HCT116 (cell line): ENCODE data around the gene ADARB2. TPM values are rescaled to one million over a fixed set of nuclear protein-coding genes. Genes with fewer than 3 reads are reported as not detected.

Experiments
- ATAC-seq: fragments of 200-7000 bp; cut with Tn5 transposase; 2 replicates; pipeline ENCODE4 v1.9.1; 2020; ENCODE audit warnings: mild to moderate bottlenecking, moderate library complexity
- BruUV-seq: library from RNA; stranded (reverse); fragments of 400-500 nt; replicated peaks from 2 replicates; lab custom pipeline; 2021; lab: Mats Ljungman, UMichigan
- CTCF ChIA-PET: fragments of 300-600 bp; sonication (Branson Sonifier 250); formaldehyde crosslinking; loops from one replicate; lab custom pipeline; 2021; ENCODE audit warnings: antibody characterized with exemption; lab: Charles Lee
- POLR2A ChIA-PET: fragments of 300-600, 350-600 bp; sonication (Branson Sonifier 250); formaldehyde crosslinking; loops from one replicate; lab custom pipeline; 2021; ENCODE audit warnings: antibody characterized with exemption; lab: Charles Lee
- RAD21 ChIA-PET, 2 experiments: fragments of 300-600 bp; sonication (Branson Sonifier 250); formaldehyde crosslinking; loops; one replicate each; lab custom pipeline; 2023; ENCODE audit warnings: low total read pairs in 2 of 2; ENCODE audit not compliant: uncharacterized antibody in 2 of 2, unreplicated experiment in 2 of 2, low non-redundant PET in 1 of 2; lab: Charles Lee
- DNase-seq: peaks from one replicate; pipeline ENCODE4 v3.0.0-alpha.2; 2010; ENCODE audit warnings: low read depth, low spot score
- H2AFZ ChIP-seq: fragments of 200-600 bp; shearing (Covaris generic), sonication (generic); 2 replicates; pipeline ENCODE4 v1.6.1; 2017; ENCODE audit warnings: low read depth, mixed run types, mixed read lengths, antibody characterized with exemption, low read length; ENCODE audit not compliant: poor library complexity, severe bottlenecking
- H3K27ac ChIP-seq: 2 replicates; pipeline ENCODE4 v1.5.1; 2012; ENCODE audit warnings: low read depth, low read length
- H3K27me3 ChIP-seq: fragments of 200-600 bp; sonication (generic); 2 replicates; pipeline ENCODE4 v1.6.1; 2016; ENCODE audit warnings: mixed run types, low read length, mixed read lengths; ENCODE audit not compliant: insufficient read depth
- H3K36me3 ChIP-seq, 2 experiments: fragments of 200-500 bp in 1 of 2; fragments of 200-600 bp in 1 of 2; sonication (Bioruptor generic) in 1 of 2; sonication (generic) in 1 of 2; 2 replicates each; pipeline versions ENCODE4 v1.5.1 to v1.6.1; 2014 to 2016; ENCODE audit warnings: low read length in 2 of 2, inconsistent platforms in 1 of 2, mixed read lengths in 1 of 2, mixed run types in 1 of 2; ENCODE audit not compliant: insufficient read depth in 2 of 2, control insufficient read depth in 1 of 2
- H3K4me1 ChIP-seq, 2 experiments: fragments of 200-600 bp in 1 of 2; sonication (generic) in 1 of 2; 2 replicates each; pipeline versions ENCODE4 v1.5.1 to v1.6.1; 2012 to 2017; ENCODE audit warnings: low read length in 2 of 2, inconsistent platforms in 1 of 2, mild to moderate bottlenecking in 1 of 2, mixed read lengths in 1 of 2, mixed run types in 1 of 2, moderate library complexity in 1 of 2; ENCODE audit not compliant: insufficient read depth in 2 of 2, control insufficient read depth in 1 of 2
- H3K4me2 ChIP-seq: fragments of 200-600 bp; sonication (generic); 2 replicates; pipeline ENCODE4 v1.6.1; 2017; ENCODE audit warnings: mixed run types, low read length, mixed read lengths
- H3K4me3 ChIP-seq, 2 experiments: fragments of 200-600 bp in 1 of 2; sonication (generic) in 1 of 2; replicated peaks in 1 of 2; 2 replicates each; pipeline ENCODE4 v1.5.1; 2011 to 2016; ENCODE audit warnings: low read length in 2 of 2, control low read depth in 1 of 2, low read depth in 1 of 2, mild to moderate bottlenecking in 1 of 2, mixed read lengths in 1 of 2, mixed run types in 1 of 2
- H3K79me2 ChIP-seq: fragments of 200-600 bp; sonication (generic); 2 replicates; pipeline ENCODE4 v1.6.1; 2017; ENCODE audit warnings: mild to moderate bottlenecking, mixed run types, low read length, moderate library complexity, mixed read lengths; ENCODE audit not compliant: insufficient read depth
- H3K9ac ChIP-seq: fragments of 200-600 bp; sonication (generic); 2 replicates; pipeline ENCODE4 v1.6.1; 2016; ENCODE audit warnings: low read length, mixed read lengths
- H3K9me2 ChIP-seq: fragments of 200-600 bp; sonication (generic), shearing (Covaris generic); 2 replicates; pipeline ENCODE4 v1.6.1; 2017; ENCODE audit warnings: mixed run types, mild to moderate bottlenecking, moderate library complexity; ENCODE audit not compliant: insufficient read depth
- H3K9me3 ChIP-seq, 2 experiments: fragments of 200-500 bp in 1 of 2; fragments of 200-600 bp in 1 of 2; sonication (Bioruptor generic) in 1 of 2; sonication (generic) in 1 of 2; 2 replicates each; pipeline ENCODE4 v1.6.1; 2014 to 2017; ENCODE audit warnings: low read length in 2 of 2, mixed read lengths in 2 of 2, inconsistent platforms in 1 of 2, low read depth in 1 of 2, mild to moderate bottlenecking in 1 of 2, mixed run types in 1 of 2, moderate library complexity in 1 of 2; ENCODE audit not compliant: control insufficient read depth in 1 of 2, insufficient read depth in 1 of 2
- H4K20me1 ChIP-seq: fragments of 200-600 bp; sonication (generic), shearing (Covaris generic); 2 replicates; pipeline ENCODE4 v1.6.1; 2017; ENCODE audit warnings: mixed run types, mild to moderate bottlenecking, moderate library complexity; ENCODE audit not compliant: insufficient read depth
- CBX3 ChIP-seq: IDR thresholded peaks from 2 replicates; pipeline ENCODE4 v1.6.1; 2012; ENCODE audit warnings: low read depth
- EGR1 ChIP-seq: IDR thresholded peaks from 2 replicates; pipeline ENCODE4 v1.6.1; 2012; ENCODE audit warnings: low read depth
- EZH2phosphoT487 ChIP-seq: fragments of 200-600 bp; IDR thresholded peaks from 2 replicates; pipeline ENCODE4 v1.6.1; 2018; ENCODE audit warnings: antibody characterized with exemption, borderline replicate concordance
- JUND ChIP-seq: IDR thresholded peaks from 2 replicates; pipeline ENCODE4 v1.6.1; 2012
- POLR2AphosphoS5 ChIP-seq: IDR thresholded peaks from 2 replicates; pipeline ENCODE4 v1.6.1; 2011; ENCODE audit warnings: mild to moderate bottlenecking, low read depth, low read length, moderate library complexity
- SRF ChIP-seq: IDR thresholded peaks from 2 replicates; pipeline ENCODE4 v1.6.1; 2012; ENCODE audit warnings: low read depth
- ZFX ChIP-seq: fragments of 450-650 bp; IDR thresholded peaks from 2 replicates; pipeline ENCODE4 v1.6.1; 2017
- ZNF274 ChIP-seq: fragments of 200-500 bp; sonication (Bioruptor generic); IDR thresholded peaks from 2 replicates; pipeline ENCODE4 v1.6.1; 2014; ENCODE audit warnings: mild to moderate bottlenecking, low read depth, low read length, inconsistent platforms
- intact Hi-C: fragments of 100-400 bp; cut with micrococcal nuclease; formaldehyde crosslinking; loops from 2 replicates; pipeline ENCODE4 v1.10.0; 2022
- total RNA-seq: library from RNA; stranded (reverse); gene quantifications from one replicate; pipeline ENCODE4 v1.2.1, GENCODE V29; 2021; ENCODE audit not compliant: unreplicated experiment
- TF ChIP-seq, protein P1 (sequence below): IDR thresholded peaks from 2 replicates; pipeline ENCODE4 v1.6.1; 2011; ENCODE audit warnings: mild to moderate bottlenecking, low read length, moderate library complexity; ENCODE audit not compliant: insufficient replicate concordance; ENCODE audit errors: extremely low read depth
- TF ChIP-seq, protein P2 (sequence below): IDR thresholded peaks from 2 replicates; pipeline ENCODE4 v1.6.1; 2012; ENCODE audit warnings: low read depth
- TF ChIP-seq, protein P3 (sequence below): IDR thresholded peaks from 2 replicates; pipeline ENCODE4 v1.6.1; 2012
- TF ChIP-seq, protein P4 (sequence below), 3 experiments: fragments of 200-600 bp in 1 of 3; sonication (generic) in 1 of 3; IDR thresholded peaks in 2 of 3; conservative IDR thresholded peaks in 1 of 3; 2 replicates each; pipeline ENCODE4 v1.5.1; 2012 to 2017; ENCODE audit warnings: low read depth in 2 of 3, low read length in 2 of 3, antibody characterized with exemption in 1 of 3, borderline replicate concordance in 1 of 3, control low read depth in 1 of 3, mild to moderate bottlenecking in 1 of 3, mixed read lengths in 1 of 3, mixed run types in 1 of 3, moderate library complexity in 1 of 3; ENCODE audit not compliant: insufficient read depth in 1 of 3

The ADARB2 gene
- total RNA-seq, 1 experiment from 2014 or later: not detected

DNA sequence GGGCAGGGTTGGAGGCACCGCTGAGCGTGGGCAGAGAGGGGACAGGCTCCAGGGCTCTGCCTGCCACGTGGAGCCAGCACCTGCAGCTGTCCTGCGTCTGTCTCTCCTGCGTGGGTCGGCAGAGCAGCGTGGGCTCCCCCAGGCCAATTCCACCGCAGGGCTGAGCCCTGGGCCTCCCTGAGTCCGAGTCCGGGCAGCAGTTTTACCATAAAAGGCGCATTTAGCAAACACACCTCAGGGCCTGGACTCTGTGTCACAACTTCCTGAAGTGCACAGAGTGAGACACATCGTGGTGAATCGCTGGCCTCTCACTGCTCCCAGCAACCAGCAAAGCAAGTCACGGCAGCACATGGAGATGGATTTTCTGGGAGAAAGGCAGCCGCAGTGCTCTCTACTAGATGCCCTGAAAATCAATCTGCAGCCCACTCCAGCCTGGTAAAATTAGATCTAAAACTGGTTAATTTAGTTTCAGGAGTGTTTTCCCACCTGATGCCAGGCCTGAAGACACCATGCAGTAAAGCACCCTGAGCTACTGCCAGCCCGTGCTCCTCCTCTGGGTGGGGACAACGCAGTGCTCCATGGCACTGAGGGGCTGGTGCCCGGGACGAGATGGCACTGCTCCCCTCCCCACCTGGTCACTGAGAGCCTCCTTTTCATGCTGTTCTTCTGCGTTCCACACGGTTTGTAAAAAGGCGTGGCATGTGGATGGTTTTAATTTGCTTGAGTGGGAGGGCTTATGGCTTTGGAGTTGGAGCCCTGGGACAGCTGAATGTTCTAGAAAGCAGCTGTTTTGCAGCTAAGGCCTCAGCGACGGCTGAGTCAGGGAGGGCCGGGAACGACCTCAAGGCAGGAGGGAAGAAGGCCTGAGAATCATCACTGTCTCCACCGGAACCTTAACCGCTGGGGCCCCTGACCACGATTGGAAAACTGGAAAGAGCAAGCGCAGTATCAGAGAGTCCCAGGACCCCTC is 336.9 kb downstream of the ADARB2 start:
- Histone ChIP-seq H3K27ac (no peak overlapping the region), H3K9ac (no peak overlapping the region), H3K4me2 (no peak overlapping the region), H3K4me1 (peaks cover 3 to 13% of the 10 kb centered on the region in 2 experiments; a peak in 1 of 4 replicates), H3K9me2 (no peaks in the 10 kb centered on the region), H3K4me3 (no peak overlapping the region), H3K36me3 (no peaks in the 10 kb centered on the region), H3K27me3 (peaks cover 2% of the 10 kb centered on the region; the same call in 1 of the 2 replicates), H3K79me2 (no peaks in the 10 kb centered on the region), H3K9me3 (no peaks in the 10 kb centered on the region), H4K20me1 (no peaks in the 10 kb centered on the region), H2AFZ (no peak overlapping the region)
- ChIA-PET CTCF (no interaction called here), RAD21 (no interaction called here), POLR2A (no interaction called here)
- intact Hi-C loops: no loop called here
- no peak for DNase-seq
- no TSS peak for BruUV-seq
- TF ChIP-seq, protein P1, sequence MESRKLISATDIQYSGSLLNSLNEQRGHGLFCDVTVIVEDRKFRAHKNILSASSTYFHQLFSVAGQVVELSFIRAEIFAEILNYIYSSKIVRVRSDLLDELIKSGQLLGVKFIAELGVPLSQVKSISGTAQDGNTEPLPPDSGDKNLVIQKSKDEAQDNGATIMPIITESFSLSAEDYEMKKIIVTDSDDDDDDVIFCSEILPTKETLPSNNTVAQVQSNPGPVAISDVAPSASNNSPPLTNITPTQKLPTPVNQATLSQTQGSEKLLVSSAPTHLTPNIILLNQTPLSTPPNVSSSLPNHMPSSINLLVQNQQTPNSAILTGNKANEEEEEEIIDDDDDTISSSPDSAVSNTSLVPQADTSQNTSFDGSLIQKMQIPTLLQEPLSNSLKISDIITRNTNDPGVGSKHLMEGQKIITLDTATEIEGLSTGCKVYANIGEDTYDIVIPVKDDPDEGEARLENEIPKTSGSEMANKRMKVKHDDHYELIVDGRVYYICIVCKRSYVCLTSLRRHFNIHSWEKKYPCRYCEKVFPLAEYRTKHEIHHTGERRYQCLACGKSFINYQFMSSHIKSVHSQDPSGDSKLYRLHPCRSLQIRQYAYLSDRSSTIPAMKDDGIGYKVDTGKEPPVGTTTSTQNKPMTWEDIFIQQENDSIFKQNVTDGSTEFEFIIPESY: no peak
- TF ChIP-seq CBX3: no peak
- TF ChIP-seq JUND: no peak
- no peak for TF ChIP-seq POLR2AphosphoS5
- TF ChIP-seq ZFX: no peak
- no peak for TF ChIP-seq SRF
- TF ChIP-seq ZNF274: no peak
- no peak for TF ChIP-seq EGR1
- TF ChIP-seq, protein P2, sequence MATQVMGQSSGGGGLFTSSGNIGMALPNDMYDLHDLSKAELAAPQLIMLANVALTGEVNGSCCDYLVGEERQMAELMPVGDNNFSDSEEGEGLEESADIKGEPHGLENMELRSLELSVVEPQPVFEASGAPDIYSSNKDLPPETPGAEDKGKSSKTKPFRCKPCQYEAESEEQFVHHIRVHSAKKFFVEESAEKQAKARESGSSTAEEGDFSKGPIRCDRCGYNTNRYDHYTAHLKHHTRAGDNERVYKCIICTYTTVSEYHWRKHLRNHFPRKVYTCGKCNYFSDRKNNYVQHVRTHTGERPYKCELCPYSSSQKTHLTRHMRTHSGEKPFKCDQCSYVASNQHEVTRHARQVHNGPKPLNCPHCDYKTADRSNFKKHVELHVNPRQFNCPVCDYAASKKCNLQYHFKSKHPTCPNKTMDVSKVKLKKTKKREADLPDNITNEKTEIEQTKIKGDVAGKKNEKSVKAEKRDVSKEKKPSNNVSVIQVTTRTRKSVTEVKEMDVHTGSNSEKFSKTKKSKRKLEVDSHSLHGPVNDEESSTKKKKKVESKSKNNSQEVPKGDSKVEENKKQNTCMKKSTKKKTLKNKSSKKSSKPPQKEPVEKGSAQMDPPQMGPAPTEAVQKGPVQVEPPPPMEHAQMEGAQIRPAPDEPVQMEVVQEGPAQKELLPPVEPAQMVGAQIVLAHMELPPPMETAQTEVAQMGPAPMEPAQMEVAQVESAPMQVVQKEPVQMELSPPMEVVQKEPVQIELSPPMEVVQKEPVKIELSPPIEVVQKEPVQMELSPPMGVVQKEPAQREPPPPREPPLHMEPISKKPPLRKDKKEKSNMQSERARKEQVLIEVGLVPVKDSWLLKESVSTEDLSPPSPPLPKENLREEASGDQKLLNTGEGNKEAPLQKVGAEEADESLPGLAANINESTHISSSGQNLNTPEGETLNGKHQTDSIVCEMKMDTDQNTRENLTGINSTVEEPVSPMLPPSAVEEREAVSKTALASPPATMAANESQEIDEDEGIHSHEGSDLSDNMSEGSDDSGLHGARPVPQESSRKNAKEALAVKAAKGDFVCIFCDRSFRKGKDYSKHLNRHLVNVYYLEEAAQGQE: no peak
- TF ChIP-seq, protein P3, sequence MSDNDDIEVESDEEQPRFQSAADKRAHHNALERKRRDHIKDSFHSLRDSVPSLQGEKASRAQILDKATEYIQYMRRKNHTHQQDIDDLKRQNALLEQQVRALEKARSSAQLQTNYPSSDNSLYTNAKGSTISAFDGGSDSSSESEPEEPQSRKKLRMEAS: no peak
- TF ChIP-seq, protein P4, sequence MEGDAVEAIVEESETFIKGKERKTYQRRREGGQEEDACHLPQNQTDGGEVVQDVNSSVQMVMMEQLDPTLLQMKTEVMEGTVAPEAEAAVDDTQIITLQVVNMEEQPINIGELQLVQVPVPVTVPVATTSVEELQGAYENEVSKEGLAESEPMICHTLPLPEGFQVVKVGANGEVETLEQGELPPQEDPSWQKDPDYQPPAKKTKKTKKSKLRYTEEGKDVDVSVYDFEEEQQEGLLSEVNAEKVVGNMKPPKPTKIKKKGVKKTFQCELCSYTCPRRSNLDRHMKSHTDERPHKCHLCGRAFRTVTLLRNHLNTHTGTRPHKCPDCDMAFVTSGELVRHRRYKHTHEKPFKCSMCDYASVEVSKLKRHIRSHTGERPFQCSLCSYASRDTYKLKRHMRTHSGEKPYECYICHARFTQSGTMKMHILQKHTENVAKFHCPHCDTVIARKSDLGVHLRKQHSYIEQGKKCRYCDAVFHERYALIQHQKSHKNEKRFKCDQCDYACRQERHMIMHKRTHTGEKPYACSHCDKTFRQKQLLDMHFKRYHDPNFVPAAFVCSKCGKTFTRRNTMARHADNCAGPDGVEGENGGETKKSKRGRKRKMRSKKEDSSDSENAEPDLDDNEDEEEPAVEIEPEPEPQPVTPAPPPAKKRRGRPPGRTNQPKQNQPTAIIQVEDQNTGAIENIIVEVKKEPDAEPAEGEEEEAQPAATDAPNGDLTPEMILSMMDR (IDR thresholded peaks at IDR 0.05 in 2 of 3, conservative IDR thresholded peaks at IDR 0.05 in 1 of 3; ENCODE audit: borderline replicate concordance in 1 of 3, insufficient read depth in 1 of 3, low read depth in 2 of 3, low read length in 2 of 3): no peak
- TF ChIP-seq EZH2phosphoT487: no peak
- no peak for ATAC-seq
